Body of pancreas (tissue), 4 donors: Measurements from ENCODE around the gene ZNF407.

Experiments used
- POLR2A ChIP-seq, 3 donors: fragments of 450-650 bp; IDR thresholded peaks; one replicate each; pipeline ENCODE4 v1.6.1; 2016; ENCODE audit warnings: antibody characterized with exemption in 3 of 3, mild to moderate bottlenecking in 2 of 3
- TF ChIP-seq, protein P1 (sequence below), 7 experiments: fragments of 450-650 bp in 4 of 7; fragments of 200-600 bp in 3 of 7; sonication (generic) in 3 of 7; IDR thresholded peaks; one replicate each; pipeline ENCODE4 v1.5.1; 2016 to 2019; ENCODE audit warnings: antibody characterized with exemption in 7 of 7

DNA sequence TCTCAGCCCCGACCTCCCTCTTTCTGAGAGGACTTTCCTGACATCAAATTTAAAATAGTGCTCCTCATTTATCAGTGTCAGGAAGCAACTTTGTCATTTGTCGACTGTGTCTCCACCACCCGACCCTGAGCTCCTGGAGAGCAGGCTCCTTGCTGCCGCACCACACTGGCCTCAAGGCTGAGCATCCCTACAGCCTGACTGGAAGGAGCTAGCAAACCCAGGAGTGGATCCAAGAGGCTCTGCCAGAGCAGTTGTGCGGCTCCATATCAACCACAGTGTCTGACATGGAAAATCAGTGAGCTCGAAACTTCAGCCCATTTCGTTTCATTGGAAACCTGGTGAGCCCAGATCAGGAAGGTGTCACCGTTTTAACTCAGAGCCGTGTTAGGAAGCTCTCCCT lies 486.1 kb downstream of the ZNF407 start:
- TF ChIP-seq, protein P1, sequence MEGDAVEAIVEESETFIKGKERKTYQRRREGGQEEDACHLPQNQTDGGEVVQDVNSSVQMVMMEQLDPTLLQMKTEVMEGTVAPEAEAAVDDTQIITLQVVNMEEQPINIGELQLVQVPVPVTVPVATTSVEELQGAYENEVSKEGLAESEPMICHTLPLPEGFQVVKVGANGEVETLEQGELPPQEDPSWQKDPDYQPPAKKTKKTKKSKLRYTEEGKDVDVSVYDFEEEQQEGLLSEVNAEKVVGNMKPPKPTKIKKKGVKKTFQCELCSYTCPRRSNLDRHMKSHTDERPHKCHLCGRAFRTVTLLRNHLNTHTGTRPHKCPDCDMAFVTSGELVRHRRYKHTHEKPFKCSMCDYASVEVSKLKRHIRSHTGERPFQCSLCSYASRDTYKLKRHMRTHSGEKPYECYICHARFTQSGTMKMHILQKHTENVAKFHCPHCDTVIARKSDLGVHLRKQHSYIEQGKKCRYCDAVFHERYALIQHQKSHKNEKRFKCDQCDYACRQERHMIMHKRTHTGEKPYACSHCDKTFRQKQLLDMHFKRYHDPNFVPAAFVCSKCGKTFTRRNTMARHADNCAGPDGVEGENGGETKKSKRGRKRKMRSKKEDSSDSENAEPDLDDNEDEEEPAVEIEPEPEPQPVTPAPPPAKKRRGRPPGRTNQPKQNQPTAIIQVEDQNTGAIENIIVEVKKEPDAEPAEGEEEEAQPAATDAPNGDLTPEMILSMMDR (IDR thresholded peaks at IDR 0.05) = no peak
- TF ChIP-seq POLR2A (IDR thresholded peaks at IDR 0.05) = no peak
